ENCODE results near the gene DCLK3. TPM values are rescaled to one million over a fixed set of nuclear protein-coding genes. Genes with fewer than 3 reads are reported as not detected.

Gene DCLK3
- total RNA-seq, 1 donor from 2014 or later: not detected

DNA sequence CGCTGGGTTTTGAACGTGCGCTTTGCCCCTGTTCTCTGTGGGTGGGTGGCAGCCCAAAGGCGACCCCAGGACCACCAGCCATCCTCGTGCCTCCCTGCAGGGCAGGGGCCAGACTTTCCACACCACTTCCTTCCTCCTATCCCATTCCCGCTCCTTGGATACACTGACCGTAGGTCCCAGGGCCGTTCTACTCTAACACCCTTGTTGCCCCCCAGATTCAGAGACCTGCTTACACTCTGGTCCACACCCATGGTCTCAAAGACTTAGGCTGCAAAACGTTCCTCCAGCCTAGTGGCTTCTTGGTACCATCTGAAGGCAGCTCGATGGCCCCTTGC, 318 bp upstream of the DCLK3 start:
- DNase-seq (ENCODE audit: low read depth): no peak

DNA sequence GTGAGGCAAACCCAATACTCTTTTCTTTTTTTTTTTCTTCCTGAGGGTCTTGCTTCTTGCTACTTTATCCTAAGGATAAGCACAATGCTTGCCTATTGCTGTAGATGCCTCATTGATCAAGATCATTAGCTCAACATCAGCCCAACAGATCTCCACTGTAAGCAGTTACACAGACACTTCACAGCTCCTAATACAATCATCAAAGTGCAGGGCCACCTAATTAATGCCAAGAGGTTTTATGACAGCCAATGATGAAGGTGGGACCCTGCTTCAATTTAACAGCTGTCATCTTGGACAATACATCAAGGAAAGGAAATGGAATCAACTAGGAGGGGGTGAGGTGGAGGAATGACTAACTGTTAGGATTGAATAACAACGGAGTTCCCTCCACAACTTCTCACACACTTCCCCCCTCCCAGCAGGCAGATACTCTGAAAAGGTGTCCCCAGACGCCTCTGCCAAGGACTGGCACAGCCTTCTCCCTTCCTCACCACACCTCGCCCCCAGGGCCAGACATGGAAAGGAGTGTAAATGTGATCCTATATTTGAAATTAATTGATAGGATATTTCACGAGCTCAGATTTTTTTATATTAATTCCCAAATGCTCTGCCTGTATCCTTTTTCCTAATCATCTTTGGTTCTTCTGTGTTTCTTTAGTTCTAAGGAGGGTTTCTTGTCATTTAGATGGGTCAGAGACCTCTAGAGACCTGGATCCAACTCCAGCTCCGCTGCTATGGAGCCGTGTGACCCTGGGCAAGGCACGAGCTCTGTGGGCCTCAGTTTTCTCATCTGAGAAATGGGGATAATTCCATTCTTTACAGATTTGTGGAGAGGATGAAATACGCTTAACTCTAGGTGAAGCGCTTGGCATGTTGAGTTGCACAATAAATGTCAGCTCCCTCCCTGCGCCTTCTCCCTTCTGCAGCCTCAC, 1.2 kb downstream of the DCLK3 start:
- no peak for DNase-seq (ENCODE audit: low read depth)

DNA sequence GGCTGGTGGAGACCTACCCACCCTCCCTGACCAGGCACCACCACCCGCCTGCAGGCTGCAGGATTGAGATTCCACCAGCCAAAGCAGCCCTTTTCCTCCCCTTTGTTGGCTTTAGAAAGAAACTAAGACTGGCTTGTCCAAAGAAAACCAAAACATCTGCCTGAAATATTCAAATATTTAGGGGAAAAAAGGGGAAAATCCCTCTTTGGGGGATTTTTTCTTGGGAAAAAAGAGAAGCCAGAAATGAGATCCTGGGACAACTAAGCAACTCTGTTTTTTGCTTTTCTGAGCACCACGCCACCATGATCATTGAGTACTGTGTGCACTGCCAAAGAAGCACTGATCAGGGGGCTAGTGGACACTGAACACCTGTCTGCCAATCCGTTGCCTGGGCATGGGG, 2.6 kb downstream of the DCLK3 start:
- no peak for DNase-seq (ENCODE audit: low read depth)

DNA sequence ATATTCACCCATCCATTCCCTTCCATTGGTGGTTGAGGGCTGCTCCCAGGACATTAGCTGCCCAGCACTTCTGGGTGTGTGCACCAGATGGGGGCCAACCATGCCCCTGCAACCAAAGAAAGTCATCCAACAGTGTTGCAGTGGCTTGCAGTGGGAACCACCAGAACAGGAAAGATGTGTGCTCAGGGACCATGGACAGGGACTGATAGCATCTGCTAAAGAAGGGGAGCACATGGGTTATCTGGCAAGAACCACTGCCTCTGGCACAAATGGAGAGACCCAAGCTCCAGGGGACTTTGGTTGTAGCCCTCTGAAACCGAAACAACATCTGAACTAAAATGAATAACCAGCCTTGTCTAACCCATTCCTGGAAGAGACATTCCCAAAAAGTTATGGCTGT, 8.1 kb downstream of the DCLK3 start:
- no peak for DNase-seq (ENCODE audit: low read depth)

DNA sequence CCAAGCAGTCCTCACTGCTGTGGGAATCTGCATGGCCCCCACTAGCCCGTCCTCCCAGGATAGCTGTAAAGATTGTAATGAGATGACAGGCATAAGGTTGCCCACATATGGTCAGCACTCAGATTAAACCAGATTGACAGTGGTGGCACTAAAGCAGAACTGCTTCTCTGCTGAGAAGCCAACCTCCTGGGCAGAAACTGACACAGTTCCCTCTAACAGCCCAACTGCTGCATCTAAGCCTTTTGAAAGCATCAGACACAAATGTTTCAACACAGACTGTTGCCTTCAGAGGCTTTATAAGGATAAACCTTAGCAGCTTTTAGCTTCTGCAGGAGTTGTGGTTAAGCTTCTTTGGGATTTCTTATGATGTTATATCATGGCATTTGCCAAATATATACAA, 13.0 kb downstream of the DCLK3 start:
- DNase-seq (ENCODE audit: low read depth): no peak

DNA sequence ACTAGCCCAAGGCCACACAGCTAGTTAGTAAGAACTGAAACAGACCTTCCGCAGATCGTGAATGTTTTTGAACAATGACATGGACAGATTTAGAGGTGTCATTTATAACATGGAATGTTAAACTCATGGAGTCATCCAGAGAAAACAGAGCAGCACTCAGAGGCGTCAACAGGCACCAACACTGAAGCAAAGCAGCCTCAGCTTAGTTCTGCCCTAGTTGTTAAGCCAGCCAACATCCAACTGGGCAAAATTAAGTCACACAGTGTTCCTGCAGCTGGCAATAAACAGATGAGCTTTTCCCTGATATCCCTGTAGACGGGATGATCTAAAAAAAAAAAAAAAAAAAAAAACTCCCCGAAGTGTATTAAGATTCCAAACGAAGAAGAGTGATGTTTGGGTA, 13.6 kb downstream of the DCLK3 start:
- DNase-seq (ENCODE audit: low read depth): no peak

DNA sequence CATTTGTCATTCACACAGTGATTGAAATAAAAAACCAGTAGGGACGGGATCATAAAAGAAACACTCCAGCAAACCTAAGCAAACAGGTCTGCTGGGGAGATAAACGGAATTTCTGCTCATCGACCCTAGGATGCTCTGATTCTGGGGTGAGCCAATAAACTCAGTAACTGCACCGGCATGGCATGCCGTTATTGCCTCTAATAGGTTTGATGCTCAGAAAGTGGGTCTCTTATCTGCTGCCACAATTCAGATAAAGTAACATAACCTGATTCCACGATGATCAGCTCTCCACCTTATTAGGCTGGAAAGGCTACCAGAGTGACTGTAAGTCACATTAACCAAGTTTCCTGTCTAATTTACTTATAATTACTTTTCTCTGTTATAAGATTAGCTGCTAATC, 19.6 kb downstream of the DCLK3 start:
- no peak for DNase-seq (ENCODE audit: low read depth)

DNA sequence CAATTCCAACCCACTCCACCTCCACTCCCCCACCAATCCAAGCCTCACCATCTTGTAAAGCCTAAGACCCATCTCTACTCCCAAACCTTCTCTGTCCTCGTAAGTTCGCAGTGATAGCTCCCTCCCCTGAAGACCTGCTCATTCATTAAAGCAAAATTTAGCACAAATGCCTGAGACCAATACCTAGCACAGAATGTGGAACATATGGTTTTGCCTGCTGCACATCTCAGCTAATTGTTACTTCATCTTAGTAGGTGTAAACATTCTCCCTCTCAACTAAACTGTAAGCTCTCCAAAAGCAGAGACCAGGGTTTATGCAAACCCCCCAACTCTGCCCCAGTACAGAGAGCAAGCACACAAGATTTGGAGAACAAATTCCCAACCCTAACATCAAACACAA, 20.5 kb downstream of the DCLK3 start:
- no peak for DNase-seq (ENCODE audit: low read depth)

DNA sequence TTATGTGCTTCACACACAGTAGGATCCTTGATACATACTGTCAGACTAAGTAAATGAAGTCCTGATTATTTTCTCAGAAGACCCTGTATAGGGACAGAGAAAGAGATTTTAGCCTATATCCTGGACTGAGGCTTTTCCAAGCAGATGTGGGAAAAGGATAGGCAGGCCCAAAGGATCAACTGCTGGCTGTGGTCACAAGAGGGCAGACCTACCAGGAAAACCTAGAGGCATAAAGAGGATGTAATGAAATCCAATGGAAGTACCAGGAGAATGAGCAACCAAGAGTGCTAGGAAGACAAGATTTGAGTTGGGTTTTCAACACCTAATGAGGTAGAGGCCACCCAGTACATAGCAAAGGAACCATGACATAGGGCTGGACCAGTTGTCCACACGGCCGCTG, 23.1 kb downstream of the DCLK3 start:
- DNase-seq (ENCODE audit: low read depth): no peak

DNA sequence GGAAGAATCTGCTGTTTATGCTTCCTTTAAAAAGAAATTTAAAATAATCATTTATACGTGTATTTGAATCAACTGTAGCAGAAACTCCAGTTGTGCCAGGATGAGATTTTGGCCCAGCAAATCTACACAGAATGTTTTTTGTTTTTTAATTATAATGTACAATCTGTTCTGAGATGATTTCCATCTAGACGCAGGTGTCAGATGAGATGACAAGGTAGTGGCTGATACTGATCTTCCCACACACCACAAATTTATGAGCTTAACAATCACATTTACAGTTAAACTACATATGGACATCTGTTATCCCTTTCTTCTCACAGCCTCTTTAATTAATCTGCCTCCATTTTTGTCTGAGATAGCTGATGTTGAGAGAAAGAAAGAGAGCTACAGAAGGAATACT, 23.6 kb downstream of the DCLK3 start:
- DNase-seq (ENCODE audit: low read depth): no peak

DNA sequence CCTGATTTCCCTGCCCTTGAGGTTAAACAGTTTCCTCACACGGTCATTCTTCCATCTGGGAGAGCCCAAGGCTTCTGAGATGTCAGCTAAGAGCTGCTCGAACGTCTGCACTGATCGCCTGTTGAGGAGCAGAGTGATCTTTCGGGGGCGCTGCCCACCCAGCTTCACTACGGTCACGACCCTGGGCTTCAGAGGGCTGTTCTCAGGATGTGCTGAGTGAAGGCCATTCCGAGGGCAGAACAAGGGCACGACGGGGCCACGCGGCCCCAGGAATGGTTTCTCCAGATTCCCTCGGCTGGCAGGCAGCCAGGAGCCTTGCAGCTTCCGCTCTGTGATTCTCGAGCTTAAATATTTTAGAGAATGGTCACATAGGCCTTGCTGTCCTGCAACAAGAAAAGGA, 25.7 kb downstream of the DCLK3 start:
- no peak for DNase-seq (ENCODE audit: low read depth)

DNA sequence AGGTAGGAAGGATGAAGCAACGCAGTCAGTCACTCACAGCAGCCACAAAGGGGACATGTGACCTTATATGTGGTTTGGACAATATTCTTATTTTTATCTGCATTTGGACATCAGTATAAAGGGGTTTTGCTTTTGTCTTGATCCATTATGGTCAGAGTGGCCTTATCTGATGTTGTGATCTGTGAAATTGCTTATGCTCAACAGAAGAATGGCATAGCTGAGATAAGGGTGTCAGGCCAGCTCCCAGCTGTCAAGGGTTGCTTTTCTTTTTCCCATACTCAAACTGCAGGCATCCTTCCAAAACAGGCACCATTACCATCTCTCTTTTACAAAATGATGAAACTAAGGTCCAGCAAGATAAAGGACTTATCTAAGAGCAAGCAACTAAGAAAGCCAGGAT, 28.1 kb downstream of the DCLK3 start:
- DNase-seq (ENCODE audit: low read depth): no peak

DNA sequence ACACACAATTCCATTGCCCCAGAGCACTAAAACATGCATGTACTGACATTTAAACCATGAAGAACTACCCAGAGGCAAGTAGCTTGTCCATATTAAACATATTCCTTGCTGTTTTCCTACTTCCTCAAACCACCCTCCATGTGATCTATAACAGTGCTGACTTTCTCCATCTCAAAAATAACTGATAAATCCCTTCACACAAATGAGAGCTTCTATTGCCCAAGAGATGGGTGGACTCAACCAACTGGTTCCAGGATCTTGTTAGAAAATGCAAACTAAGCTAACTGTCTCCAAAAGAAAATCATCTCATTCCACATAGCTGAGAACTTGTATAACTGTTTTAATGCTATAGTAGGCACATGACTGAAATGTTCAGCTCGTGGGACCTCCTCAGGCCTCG, 29.6 kb downstream of the DCLK3 start:
- no peak for DNase-seq (ENCODE audit: low read depth)

DNA sequence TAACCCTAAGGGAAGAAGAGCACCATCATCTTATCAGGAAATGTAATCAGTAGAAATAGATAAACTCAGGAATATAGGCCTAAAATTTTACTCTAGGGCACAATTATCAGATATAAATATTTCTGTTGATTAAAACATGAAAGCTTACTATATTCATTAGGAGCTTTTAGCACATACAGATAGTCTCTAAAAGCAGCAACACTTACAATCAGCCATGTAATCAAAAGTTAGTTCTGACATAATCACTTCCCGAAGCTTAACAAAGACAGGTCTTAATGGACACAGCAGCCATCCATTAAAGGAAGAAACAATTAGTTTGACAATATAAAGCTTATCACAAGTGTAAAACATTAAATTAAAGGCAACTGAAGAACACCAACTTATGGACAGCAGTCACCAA, 30.6 kb downstream of the DCLK3 start:
- DNase-seq (ENCODE audit: low read depth): no peak

DNA sequence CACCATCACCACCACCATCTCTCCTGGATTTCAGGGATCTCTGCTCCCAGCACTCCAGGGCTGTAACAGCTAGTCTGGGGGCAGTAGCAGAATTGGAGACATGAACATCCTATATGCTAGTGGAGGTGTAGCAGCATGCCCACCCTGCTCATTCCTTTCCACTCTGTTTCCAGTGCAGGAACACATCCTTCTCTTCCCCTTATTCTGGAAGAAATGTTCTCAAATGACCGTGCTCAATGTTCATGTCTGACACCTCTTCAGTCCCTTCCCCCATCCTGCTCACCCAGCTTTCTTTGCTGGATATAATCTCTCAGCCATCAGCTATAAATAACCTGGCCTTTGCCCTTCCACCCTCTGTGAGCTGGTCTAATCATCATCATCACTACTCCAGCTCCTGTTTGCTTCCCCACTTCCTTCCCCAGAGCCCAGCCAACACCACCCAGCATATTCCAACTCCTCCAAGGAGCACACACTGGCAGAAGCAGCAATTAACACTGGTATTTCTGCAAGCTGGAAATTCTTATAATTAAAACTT, 31.1 kb downstream of the DCLK3 start:
- no peak for DNase-seq (ENCODE audit: low read depth)

DNA sequence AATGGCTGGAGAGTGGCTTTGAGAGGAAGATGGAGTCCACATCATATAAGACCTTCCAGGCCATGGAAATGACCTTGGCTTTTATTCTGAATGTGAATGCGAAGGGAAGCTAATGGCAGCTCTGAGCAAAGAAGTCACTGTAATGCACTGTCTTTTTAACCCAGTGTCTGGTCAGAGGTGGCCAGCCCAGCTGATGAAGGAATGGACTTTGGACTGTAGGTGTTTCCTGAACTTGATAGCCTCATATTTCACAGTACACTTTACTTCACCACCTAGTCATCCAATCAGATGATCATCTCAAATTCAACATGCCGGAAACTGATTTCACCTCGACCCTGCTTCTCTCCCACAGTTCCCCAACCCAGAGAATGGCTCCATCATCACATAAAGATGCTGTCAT, 33.4 kb downstream of the DCLK3 start:
- no peak for DNase-seq (ENCODE audit: low read depth)

DNA sequence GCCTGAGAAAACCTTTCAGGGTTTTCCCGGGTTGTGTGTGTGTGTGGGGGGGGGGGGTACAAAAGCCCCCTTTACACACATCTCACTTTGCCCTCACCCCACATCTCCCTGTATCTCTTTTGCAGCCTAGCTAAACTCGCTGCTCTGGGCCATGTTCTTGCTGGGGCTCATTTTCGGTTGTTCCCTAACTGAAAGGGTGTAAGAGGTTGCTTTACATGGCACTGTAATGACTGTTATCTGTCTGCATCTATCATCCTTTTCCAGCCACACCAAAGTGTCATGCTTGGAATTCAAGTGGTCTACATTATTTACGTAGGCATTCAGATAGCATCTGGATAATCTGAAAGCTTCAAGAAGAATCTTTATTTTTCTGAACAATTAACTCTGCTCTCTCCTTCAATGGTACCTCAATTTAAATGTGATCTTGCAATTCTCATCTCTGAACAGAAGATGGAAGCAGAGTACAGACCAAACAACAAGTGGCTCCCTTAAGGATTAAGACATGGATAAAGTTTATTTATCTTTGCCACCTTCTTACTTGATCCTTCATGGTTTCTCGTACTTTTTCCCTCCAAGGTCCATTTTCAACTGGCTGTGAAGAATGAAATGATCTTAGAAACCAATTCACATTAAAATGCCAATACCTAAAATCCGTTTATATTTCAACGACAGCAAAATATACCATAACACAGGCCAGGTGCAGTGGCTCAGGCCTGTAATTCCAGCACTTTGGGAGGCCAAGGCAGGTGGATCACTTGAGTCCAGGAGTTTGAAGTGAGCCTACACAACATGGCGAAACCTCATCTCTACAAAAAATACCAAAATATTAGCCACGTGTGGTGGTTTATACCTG, 34.9 kb downstream of the DCLK3 start:
- peak; percentile 70 for DNase-seq (ENCODE audit: low read depth)

DNA sequence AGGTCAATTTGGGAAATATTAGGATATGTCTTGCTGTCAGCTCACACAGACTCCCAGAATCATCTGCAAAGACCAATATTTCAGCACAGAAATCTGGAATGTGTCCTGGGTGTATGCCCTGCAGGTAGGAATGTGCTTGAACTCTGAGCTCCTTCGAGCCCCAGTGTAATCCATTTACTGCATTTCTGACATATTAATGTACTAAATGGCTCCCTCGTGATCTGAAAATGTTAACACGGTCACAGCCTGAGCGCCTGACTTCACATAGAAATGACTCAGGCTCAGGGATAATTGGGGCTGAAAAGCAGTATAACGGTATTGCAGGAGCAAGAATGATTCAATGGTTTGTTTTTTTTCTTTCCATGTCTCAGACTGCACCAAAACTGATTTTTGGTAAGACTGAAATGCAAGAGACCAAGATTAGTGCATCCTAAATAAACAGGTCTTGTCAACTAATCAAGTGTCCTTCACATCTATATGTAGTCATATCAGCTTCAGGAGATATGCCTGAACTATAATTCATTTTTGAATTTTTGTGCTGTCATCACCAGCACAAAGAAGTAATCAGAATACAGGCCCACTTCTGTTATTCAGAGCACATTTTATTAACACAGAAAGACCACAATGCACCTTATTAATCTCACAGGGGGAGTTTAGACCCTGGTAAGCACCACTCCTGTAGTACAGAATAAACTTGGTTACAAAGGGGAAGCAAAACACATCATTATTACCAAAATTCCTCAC, 49.8 kb downstream of the DCLK3 start:
- peak; percentile 91 for DNase-seq (ENCODE audit: low read depth)

DNA sequence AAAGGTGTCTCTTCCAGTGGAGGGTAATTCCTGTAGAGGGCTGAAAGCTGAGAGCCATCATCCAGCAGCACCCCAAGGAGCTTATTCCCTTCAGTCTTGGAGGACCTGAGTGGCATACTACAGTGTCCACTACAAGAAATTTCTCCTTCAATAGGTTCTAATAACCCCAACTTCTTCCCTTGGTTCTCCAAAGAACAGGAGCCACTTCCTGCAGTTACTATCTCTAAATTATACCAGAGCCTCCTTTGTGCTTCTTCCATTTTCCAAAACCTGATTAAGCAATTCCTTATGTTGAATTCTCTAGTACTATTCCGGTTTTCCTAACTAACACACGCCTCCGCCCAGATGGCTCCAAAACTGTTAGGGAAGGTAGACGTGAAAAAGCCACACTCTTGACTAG, 50.4 kb downstream of the DCLK3 start:
- no peak for DNase-seq (ENCODE audit: low read depth)

DNA sequence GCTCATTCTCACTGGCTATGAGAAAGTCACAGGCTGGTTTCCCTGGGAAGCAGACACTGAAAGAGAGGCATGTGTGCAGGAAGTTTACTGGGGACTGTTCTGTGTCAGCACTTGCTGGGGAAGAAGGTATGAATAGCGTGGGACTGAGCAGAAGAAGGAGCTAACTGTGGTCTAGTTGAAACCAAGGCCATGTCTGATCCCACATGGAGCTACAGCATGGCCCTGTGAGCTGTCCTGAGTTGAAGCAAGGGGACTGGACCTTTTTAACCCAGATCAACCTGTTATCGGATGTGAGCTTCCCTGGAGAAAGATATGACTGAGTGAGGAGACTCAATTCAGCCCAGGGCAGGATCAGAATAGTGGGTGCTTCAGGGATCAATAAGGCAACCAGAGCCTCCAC, 53.7 kb downstream of the DCLK3 start:
- DNase-seq (ENCODE audit: low read depth): no peak

DNA sequence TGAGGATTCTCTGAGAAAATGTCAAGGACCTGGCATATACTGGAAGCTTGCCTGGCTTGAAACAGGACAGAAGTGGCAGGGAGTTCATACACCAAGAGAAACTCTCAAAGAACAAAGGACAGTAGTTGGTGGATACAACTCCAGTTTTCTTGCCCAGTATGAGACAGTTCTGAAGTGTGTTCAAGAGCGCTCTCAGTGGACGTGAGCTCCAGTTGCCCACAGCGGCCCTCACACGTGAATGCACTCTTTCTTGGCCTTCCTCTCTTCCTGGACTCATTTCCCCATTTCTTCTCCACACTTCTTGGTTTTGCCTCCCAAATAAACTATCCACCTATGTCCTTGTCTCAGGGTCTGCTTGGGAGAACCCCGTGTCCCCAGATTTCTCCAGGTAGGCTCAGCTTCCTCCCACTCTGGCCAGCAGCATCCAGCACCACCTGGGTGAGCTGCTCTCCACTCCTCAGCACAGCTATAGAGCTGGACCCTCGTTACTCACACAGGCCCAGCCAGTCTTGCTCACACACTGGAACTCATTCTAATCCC, 54.5 kb downstream of the DCLK3 start:
- no peak for DNase-seq (ENCODE audit: low read depth)

DNA sequence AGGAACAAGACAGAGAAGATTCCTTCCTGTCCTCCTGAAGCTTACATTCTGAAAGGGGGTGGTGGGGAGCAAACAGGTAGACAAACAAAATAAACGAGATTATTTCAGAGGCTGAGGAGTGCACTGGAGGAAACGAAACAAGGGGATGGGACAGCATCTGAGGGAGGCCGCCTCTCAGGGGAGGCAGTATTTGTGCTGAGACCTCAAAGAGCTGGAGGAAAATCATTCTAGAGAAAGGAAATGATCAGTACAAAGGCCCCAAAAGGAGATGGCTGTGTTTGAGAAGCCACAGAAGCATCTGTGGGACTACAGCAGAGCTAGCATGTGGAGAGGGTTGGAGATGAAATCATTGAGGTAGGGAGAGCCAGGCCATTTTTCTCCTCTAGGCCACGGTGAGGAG, 55.1 kb downstream of the DCLK3 start:
- DNase-seq (ENCODE audit: low read depth): no peak
